ENCODE results near the gene TRAK1. TPM values are rescaled to one million over a fixed set of nuclear protein-coding genes. Genes with fewer than 3 reads are reported as not detected.

The TRAK1 gene
- total and polyA plus RNA-seq, 8 donors, result 28.2 to 50.3 (median 31.0) TPM

GRCh38 chr3:42066516-42067181 lies 24.5 kb upstream of the TRAK1 start:
- intact Hi-C loops (cut with DNase I), result no loop called here
- Histone ChIP-seq H3K27ac (peak overlapping the region; percentile 82 to 85), H3K4me3 (no peak overlapping the region), H3K4me1 (peaks cover 43 to 81% of the 10 kb centered on the region in 2 donors), H3K9me3 (no peaks in the 10 kb centered on the region), H3K36me3 (no peaks in the 10 kb centered on the region), H3K27me3 (no peaks in the 10 kb centered on the region)
- no peak for TF ChIP-seq CTCF (IDR thresholded peaks at IDR 0.05)
- peak; percentile 55 for ATAC-seq
- DNase-seq, result peak in 2 of 4 donors; percentile 76 to 81

- peaks cover 42 to 81% of the 10 kb centered on the region in 2 donors for H3K4me1 ChIP-seq
- no peak overlapping the region for H3K4me3 ChIP-seq
- DNase-seq, result peak in 2 of 4 donors; percentile 82 to 87
- no peaks in the 10 kb centered on the region for H3K36me3 ChIP-seq
- intact Hi-C loops (cut with DNase I), result no loop called here
- no peak for TF ChIP-seq CTCF (IDR thresholded peaks at IDR 0.05)
- no peaks in the 10 kb centered on the region for H3K9me3 ChIP-seq
- H3K27me3 ChIP-seq, result no peaks in the 10 kb centered on the region
- H3K27ac ChIP-seq, result peak overlapping the region; percentile 82 to 85
- peak; percentile 75 for ATAC-seq
Measured at GRCh38 chr3:42067326-42067725, 23.8 kb upstream of the TRAK1 start.

- intact Hi-C loops (cut with DNase I), result no loop called here
- H3K27me3 ChIP-seq, result no peaks in the 10 kb centered on the region
- TF ChIP-seq CTCF (IDR thresholded peaks at IDR 0.05), result no peak
- ATAC-seq, result no peak
- H3K9me3 ChIP-seq, result no peaks in the 10 kb centered on the region
- H3K36me3 ChIP-seq, result no peaks in the 10 kb centered on the region
- no peak overlapping the region for H3K4me3 ChIP-seq
- no peak for DNase-seq
- H3K4me1 ChIP-seq, result peaks cover 45 to 81% of the 10 kb centered on the region in 2 donors
- H3K27ac ChIP-seq, result peak overlapping the region; percentile 82 to 85
Measured at GRCh38 chr3:42068303-42069088, 22.7 kb upstream of the TRAK1 start.

- Histone ChIP-seq H3K27me3 (no peaks in the 10 kb centered on the region), H3K4me3 (no peak overlapping the region), H3K27ac (peak overlapping the region in 1 of 2 donors; percentile 76), H3K9me3 (no peaks in the 10 kb centered on the region), H3K4me1 (peaks cover 41 to 75% of the 10 kb centered on the region in 2 donors), H3K36me3 (no peaks in the 10 kb centered on the region)
- intact Hi-C loops (cut with DNase I), result no loop called here
- ATAC-seq, result no peak
- TF ChIP-seq CTCF (IDR thresholded peaks at IDR 0.05), result no peak
- DNase-seq, result no peak
Measured at GRCh38 chr3:42070089-42070488, 21.1 kb upstream of the TRAK1 start.

- TF ChIP-seq CTCF (IDR thresholded peaks at IDR 0.05), result no peak
- H3K4me3 ChIP-seq, result no peak overlapping the region
- H3K36me3 ChIP-seq, result no peaks in the 10 kb centered on the region
- ATAC-seq (peak; percentile 12), DNase-seq (no peak)
- peak overlapping the region; percentile 28 to 76 for H3K27ac ChIP-seq
- H3K9me3 ChIP-seq, result no peaks in the 10 kb centered on the region
- intact Hi-C loops (cut with DNase I), result no loop called here
- peaks cover 41 to 74% of the 10 kb centered on the region in 2 donors for H3K4me1 ChIP-seq
- no peaks in the 10 kb centered on the region for H3K27me3 ChIP-seq
Measured at GRCh38 chr3:42070524-42070923, 20.6 kb upstream of the TRAK1 start.

Measured in left lung (tissue), 10 donors.